OCI-LY3 (cell line): ENCODE measurements around the gene SELE.

Experiments used
- CTCF ChIP-seq: fragments of 200-600, 300-600 bp; sonication (generic); IDR thresholded peaks from 2 replicates; pipeline ENCODE4 v1.5.1; 2014; ENCODE audit warnings: antibody characterized with exemption, low read length, low read depth
- EZH2phosphoT487 ChIP-seq: fragments of 200-600 bp; shearing (Covaris generic); IDR thresholded peaks from 2 replicates; pipeline ENCODE4 v1.6.1; 2018; ENCODE audit warnings: antibody characterized with exemption, mixed run types, low read depth

DNA sequence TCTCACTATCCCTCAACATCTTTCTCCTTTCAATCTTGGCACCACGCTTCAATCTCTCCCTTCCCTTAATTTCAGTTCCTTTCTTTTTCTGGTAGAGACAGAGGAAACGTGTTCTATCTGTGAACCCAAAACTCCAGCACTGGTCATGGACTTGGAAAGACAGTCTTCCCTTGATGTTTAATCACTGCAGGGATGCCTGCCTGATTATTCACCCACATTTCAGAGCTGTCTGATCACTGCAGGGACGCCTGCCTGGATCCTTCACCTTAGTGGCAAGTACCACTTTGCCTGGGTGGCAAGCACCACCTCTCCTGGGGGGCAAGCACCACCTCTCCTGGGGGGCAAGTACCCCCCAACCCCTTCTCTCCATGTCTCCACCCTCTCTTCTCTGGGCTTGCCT is 50.2 kb downstream of the SELE start:
- TF ChIP-seq CTCF: no peak
- no peak for TF ChIP-seq EZH2phosphoT487
